GM08714 (cell line): ENCODE measurements around the gene ANGPTL2.

ENCODE experiments used
- H3K4me3 ChIP-seq: fragments of 200-500 bp; sonication (Bioruptor generic); 2 replicates; pipeline ENCODE4 v1.5.1; 2014; ENCODE audit warnings: mild to moderate bottlenecking, low read length, inconsistent platforms
- ZNF274 ChIP-seq: IDR thresholded peaks from 2 replicates; pipeline ENCODE4 v1.6.1; 2012; ENCODE audit warnings: mild to moderate bottlenecking, low read depth, low read length

The ANGPTL2 gene

DNA sequence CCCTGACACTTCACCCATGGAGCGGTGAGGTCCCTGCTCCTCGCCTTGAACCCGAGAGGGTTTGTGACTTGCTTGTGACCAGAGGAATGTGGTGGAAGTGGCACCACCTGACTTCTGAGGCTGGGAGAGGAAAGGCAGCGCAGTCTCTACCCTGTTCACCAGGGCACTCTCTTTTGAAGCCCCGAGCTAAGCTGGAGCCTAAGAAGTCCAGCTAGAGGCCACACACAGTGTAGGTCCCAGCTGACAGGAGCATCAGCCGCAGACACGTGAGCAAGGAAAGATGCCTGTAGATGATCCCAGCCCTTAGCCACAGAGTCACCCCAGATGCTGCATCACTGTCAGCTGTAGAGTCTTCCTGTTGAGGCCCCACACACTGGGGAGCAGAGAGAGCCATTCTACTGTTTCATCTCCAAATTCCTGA, 1.7 kb upstream of the ANGPTL2 start:
- no peak for TF ChIP-seq ZNF274
- no peak overlapping the region for H3K4me3 ChIP-seq

- no peak overlapping the region for H3K4me3 ChIP-seq
- no peak for TF ChIP-seq ZNF274
Measured at GRCh38 chr9:127123064-127123890, 842 bp upstream of the ANGPTL2 start.

- TF ChIP-seq ZNF274, result no peak
- peak overlapping the region; percentile 25; the same call in 1 of the 2 replicates for H3K4me3 ChIP-seq
Measured at GRCh38 chr9:127121628-127122175, 733 bp downstream of the ANGPTL2 start.

- no peak overlapping the region for H3K4me3 ChIP-seq
- TF ChIP-seq ZNF274, result no peak
Measured at GRCh38 chr9:127119320-127119709, 3.1 kb downstream of the ANGPTL2 start.

DNA sequence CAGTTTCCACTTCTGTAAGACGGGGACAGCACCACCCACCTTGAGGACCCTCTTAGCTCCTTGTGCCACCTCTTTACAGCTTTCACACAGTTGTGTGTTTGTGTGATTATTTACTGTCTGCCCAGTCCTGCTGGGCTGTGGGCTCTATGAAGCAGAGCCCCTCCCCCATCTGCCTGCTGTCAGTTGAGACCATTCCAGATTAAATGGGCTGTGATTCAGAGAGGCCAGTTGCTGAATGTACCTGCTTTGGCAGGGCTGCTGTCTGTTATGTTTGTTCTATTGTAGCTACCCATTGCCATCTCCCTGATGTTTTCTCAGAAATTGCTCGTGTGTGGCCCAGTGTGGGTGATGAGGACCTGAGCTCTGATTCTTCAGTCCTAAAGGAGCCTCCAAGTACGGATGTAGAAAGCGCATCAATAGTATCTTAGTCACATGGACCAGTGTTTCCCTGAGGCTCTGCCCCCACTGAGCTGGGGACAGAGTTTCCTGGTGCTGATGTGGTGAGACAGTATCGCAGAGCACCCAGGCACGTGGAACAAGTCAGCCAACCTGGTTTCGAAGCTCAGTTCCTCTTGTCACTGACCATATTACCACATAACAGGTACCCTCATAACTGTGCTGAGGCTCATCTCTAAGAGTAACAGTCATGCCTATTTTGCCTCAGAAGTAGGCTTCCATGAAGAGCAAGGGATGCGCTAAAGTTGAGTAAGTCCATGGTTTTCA, 3.7 kb downstream of the ANGPTL2 start:
- no peak for TF ChIP-seq ZNF274
- no peak overlapping the region for H3K4me3 ChIP-seq

- no peak for TF ChIP-seq ZNF274
Measured at GRCh38 chr9:127117801-127118200, 4.6 kb downstream of the ANGPTL2 start.

GRCh38 chr9:127116957-127117356, 5.5 kb downstream of the ANGPTL2 start:
- TF ChIP-seq ZNF274, result no peak
- H3K4me3 ChIP-seq, result no peak overlapping the region

More at GRCh38 chr9:127117801-127118200, 4.6 kb downstream of the ANGPTL2 start:
- no peak overlapping the region for H3K4me3 ChIP-seq

DNA sequence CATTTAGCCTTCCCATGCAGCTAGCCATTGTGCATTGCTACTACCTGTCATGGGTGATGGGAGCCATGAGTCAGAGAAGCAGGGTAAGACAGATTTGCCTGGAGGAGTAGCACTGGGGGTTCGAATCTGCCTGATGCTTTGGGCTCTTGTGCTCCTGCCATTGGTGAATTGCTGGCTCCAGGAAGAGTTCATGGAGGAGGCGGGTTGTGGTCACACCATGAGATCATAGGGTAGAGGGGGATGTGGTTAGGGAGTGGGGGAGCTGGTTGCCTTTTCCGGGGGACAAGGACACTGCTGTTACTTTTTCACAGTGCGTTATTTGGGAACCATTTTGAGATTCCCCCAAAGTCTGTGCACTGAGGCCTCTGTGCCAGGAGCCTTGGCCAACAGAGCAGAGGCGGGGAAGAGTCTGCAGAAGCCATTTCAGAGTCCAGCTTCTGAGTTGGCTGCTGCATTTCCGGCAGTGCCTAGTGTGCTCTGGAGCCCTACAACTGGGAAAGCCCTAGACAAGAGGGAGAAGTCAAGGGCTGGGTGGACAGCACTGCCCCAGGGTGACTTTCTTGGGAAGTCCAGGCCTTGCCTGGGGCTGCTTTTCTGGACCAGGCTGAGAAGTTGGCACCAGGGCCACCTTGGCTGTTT, 6.2 kb downstream of the ANGPTL2 start:
- TF ChIP-seq ZNF274, result no peak

GRCh38 chr9:127114606-127115005, 7.8 kb downstream of the ANGPTL2 start:
- TF ChIP-seq ZNF274, result no peak
- no peak overlapping the region for H3K4me3 ChIP-seq

More for the DNA sequence above, 6.2 kb downstream of the ANGPTL2 start:
- no peak overlapping the region for H3K4me3 ChIP-seq

- no peak for TF ChIP-seq ZNF274
- no peak overlapping the region for H3K4me3 ChIP-seq
Measured at GRCh38 chr9:127113191-127113972, 9.1 kb downstream of the ANGPTL2 start.

- no peak for TF ChIP-seq ZNF274
- H3K4me3 ChIP-seq, result no peak overlapping the region
Measured at GRCh38 chr9:127112735-127113161, 9.7 kb downstream of the ANGPTL2 start.

- H3K4me3 ChIP-seq, result no peak overlapping the region
- TF ChIP-seq ZNF274, result no peak
Measured at GRCh38 chr9:127112056-127112455, 10.4 kb downstream of the ANGPTL2 start.

- no peak overlapping the region for H3K4me3 ChIP-seq
- no peak for TF ChIP-seq ZNF274
Measured at GRCh38 chr9:127109212-127109711, 13.2 kb downstream of the ANGPTL2 start.
